OCI-LY1 (cell line): ENCODE results near the gene KRTAP10-3.

Experiments used
- H2AFZ ChIP-seq: fragments of 200-600 bp; sonication (generic), shearing (Covaris generic); 2 replicates; pipeline ENCODE4 v1.6.0; 2014; ENCODE audit warnings: antibody characterized with exemption, mild to moderate bottlenecking, low read length
- H3F3A ChIP-seq: fragments of 200-600 bp; sonication (generic), shearing (Covaris generic); 2 replicates; pipeline ENCODE4 v1.6.0; 2014; ENCODE audit warnings: mild to moderate bottlenecking, antibody characterized with exemption, low read length, moderate library complexity; ENCODE audit not compliant: insufficient read depth
- H3K27ac ChIP-seq: fragments of 200-600 bp; sonication (generic); 2 replicates; pipeline ENCODE4 v1.5.1; 2014; ENCODE audit warnings: low read length, mixed run types, mild to moderate bottlenecking, low read depth; ENCODE audit not compliant: poor library complexity, severe bottlenecking
- H3K27me3 ChIP-seq: fragments of 200-600 bp; sonication (generic); 2 replicates; pipeline ENCODE4 v1.6.0; 2014; ENCODE audit warnings: antibody characterized with exemption, mild to moderate bottlenecking, low read length, moderate library complexity; ENCODE audit not compliant: insufficient read depth
- H3K36me3 ChIP-seq: fragments of 200-600 bp; sonication (generic); 2 replicates; pipeline ENCODE4 v1.6.1; 2014; ENCODE audit warnings: mild to moderate bottlenecking, antibody characterized with exemption, low read length, moderate library complexity, mixed read lengths; ENCODE audit not compliant: insufficient read depth
- H3K4me1 ChIP-seq: fragments of 200-600 bp; sonication (generic); 2 replicates; pipeline ENCODE4 v1.5.1; 2014; ENCODE audit warnings: mild to moderate bottlenecking, low read length, moderate library complexity; ENCODE audit not compliant: insufficient read depth, severe bottlenecking
- H3K4me2 ChIP-seq: fragments of 200-600 bp; sonication (generic), shearing (Covaris generic); 2 replicates; pipeline ENCODE4 v1.6.1; 2014; ENCODE audit warnings: low read length
- H3K4me3 ChIP-seq: fragments of 200-600 bp; sonication (generic); 2 replicates; pipeline ENCODE4 v1.5.1; 2014; ENCODE audit warnings: low read length, low read depth, mild to moderate bottlenecking, mixed read lengths; ENCODE audit not compliant: poor library complexity, severe bottlenecking
- H3K79me2 ChIP-seq: fragments of 200-600 bp; shearing (Covaris generic); 2 replicates; pipeline ENCODE4 v1.6.1; 2016; ENCODE audit warnings: mixed run types, low read length, mixed read lengths; ENCODE audit not compliant: insufficient read depth
- H3K9ac ChIP-seq: fragments of 200-600 bp; sonication (generic), shearing (Covaris generic); 2 replicates; pipeline ENCODE4 v1.6.1; 2014; ENCODE audit warnings: mild to moderate bottlenecking, low read length, mixed read lengths
- H3K9me2 ChIP-seq: fragments of 200-600 bp; sonication (generic), shearing (Covaris generic); 2 replicates; pipeline ENCODE4 v1.6.1; 2014; ENCODE audit warnings: low read depth, mild to moderate bottlenecking, low read length, mixed read lengths
- H3K9me3 ChIP-seq: fragments of 200-600 bp; shearing (Covaris generic); 2 replicates; pipeline ENCODE4 v1.6.1; 2014; ENCODE audit warnings: low read length, mixed read lengths
- H4K20me1 ChIP-seq: fragments of 200-600 bp; sonication (generic), shearing (Covaris generic); 2 replicates; pipeline ENCODE4 v1.6.0; 2016; ENCODE audit warnings: mild to moderate bottlenecking, low read length; ENCODE audit not compliant: insufficient read depth
- EZH2 ChIP-seq: fragments of 200-600 bp; sonication (generic), shearing (Covaris generic); IDR thresholded peaks from 2 replicates; pipeline ENCODE4 v1.8.0; 2017; ENCODE audit warnings: borderline replicate concordance, mixed run types, mild to moderate bottlenecking, antibody characterized with exemption, low read length, moderate library complexity, mixed read lengths
- TF ChIP-seq, protein P1 (sequence below): fragments of 200-600 bp; sonication (generic), shearing (Covaris generic); IDR thresholded peaks from 2 replicates; pipeline ENCODE4 v1.5.1; 2017; ENCODE audit warnings: mild to moderate bottlenecking, antibody characterized with exemption, low read length, moderate library complexity, mixed read lengths

The KRTAP10-3 gene

DNA sequence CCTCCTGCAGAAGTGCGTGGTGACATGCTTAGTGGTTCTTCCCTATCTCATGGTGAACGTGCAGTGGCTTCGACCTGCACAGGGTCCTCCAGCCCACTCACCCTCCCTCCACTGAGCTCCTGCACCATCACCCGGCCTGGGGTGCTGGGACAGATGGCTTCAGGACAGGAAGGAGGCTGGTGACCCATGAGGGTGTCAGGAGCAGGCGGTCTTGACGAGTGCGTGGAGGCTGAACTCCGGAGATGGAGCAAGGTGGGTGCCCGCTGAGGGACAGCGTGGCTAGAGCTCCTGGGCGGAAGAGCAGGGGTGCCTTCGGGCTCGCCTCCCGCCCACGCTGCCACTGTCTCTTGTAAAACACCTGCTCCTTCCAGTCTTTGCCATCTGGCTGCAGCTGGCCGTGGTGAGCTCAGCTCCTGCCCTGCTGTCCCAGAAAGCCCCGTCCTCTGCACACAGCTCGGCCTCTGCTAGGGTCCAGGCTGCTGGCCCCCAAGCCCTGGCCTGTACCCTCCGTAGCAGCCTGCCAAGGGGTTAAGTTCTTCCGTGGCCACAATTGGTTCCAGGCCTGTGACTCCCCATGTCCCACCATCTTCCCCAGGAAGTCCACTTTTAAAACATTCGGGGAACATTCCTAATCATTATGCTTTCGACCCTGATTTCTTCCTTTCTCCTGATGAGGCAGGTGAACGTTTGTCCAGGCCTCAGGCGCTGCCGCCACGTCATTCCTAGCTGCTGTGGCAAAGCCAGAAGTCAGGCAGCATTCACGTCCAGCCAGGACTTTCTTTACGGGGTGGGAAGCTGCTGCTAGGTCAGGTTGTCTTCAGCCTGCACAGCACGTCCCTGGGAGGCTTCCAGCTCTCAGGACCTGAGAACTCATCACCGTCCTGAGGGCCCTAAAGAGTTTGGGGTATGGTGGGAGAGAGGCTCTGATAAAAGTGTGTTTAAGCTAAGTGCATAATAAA lies 26.7 kb downstream of the KRTAP10-3 start:
- H3K9me3 ChIP-seq = no peaks in the 10 kb centered on the region
- H4K20me1 ChIP-seq = no peaks in the 10 kb centered on the region
- no peak for TF ChIP-seq EZH2
- TF ChIP-seq, protein P1, sequence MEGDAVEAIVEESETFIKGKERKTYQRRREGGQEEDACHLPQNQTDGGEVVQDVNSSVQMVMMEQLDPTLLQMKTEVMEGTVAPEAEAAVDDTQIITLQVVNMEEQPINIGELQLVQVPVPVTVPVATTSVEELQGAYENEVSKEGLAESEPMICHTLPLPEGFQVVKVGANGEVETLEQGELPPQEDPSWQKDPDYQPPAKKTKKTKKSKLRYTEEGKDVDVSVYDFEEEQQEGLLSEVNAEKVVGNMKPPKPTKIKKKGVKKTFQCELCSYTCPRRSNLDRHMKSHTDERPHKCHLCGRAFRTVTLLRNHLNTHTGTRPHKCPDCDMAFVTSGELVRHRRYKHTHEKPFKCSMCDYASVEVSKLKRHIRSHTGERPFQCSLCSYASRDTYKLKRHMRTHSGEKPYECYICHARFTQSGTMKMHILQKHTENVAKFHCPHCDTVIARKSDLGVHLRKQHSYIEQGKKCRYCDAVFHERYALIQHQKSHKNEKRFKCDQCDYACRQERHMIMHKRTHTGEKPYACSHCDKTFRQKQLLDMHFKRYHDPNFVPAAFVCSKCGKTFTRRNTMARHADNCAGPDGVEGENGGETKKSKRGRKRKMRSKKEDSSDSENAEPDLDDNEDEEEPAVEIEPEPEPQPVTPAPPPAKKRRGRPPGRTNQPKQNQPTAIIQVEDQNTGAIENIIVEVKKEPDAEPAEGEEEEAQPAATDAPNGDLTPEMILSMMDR = no peak
- H3K27me3 ChIP-seq = no peaks in the 10 kb centered on the region
- no peak overlapping the region for H2AFZ ChIP-seq
- H3K4me1 ChIP-seq = no peaks in the 10 kb centered on the region
- no peak overlapping the region for H3K9ac ChIP-seq
- H3K9me2 ChIP-seq = no peaks in the 10 kb centered on the region
- H3K27ac ChIP-seq = no peak overlapping the region
- H3K36me3 ChIP-seq = no peaks in the 10 kb centered on the region
- no peak overlapping the region for H3K4me3 ChIP-seq
- no peaks in the 10 kb centered on the region for H3K79me2 ChIP-seq
- H3K4me2 ChIP-seq = no peak overlapping the region
- H3F3A ChIP-seq = no peaks in the 10 kb centered on the region

- Histone ChIP-seq H3F3A (no peaks in the 10 kb centered on the region), H3K27ac (no peak overlapping the region), H3K4me2 (no peak overlapping the region), H2AFZ (no peak overlapping the region), H3K36me3 (no peaks in the 10 kb centered on the region), H3K9me3 (no peaks in the 10 kb centered on the region), H3K79me2 (no peaks in the 10 kb centered on the region), H3K4me3 (no peak overlapping the region), H4K20me1 (no peaks in the 10 kb centered on the region), H3K9me2 (no peaks in the 10 kb centered on the region), H3K9ac (no peak overlapping the region), H3K4me1 (no peaks in the 10 kb centered on the region), H3K27me3 (no peaks in the 10 kb centered on the region)
- TF ChIP-seq EZH2 = no peak
- TF ChIP-seq, protein P1 = no peak
Observed at GRCh38 chr21:44530903-44531605, 27.5 kb downstream of the KRTAP10-3 start.

DNA sequence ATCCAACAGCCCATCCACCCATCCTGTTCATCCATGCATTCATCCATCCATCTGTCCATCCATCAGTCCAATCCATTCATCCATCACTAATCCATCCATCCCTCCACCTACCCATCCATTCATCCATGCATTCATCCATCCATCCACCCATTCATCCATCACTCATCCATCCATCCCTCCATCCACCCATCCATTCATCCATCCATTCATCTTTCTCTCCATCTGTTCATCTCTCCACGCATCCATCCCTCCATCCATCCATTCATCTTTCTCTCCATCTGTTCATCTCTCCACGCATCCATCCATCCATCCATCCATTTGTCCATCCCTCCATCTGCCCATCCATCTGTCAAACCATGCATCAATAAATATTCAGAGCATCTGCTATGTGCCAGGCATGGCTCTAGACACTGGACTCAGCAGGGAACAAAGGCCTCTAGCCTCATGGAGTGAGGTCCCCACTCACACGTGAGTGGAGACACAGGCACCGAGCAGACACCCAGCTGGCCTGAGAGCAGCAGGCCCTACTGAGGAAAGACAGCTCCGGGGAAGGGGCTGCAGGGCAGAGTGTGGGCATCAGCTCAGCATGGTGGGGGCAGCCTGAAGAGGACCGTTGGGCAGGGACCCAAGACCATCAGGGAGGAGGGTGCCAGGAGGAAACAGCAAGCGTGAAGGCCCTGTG lies 28.2 kb downstream of the KRTAP10-3 start:
- Histone ChIP-seq H4K20me1 (no peaks in the 10 kb centered on the region), H3K4me1 (no peaks in the 10 kb centered on the region), H2AFZ (no peak overlapping the region), H3K4me2 (no peak overlapping the region), H3K79me2 (no peaks in the 10 kb centered on the region), H3F3A (no peaks in the 10 kb centered on the region), H3K27ac (no peak overlapping the region), H3K9me2 (no peaks in the 10 kb centered on the region), H3K9me3 (no peaks in the 10 kb centered on the region), H3K27me3 (no peaks in the 10 kb centered on the region), H3K4me3 (no peak overlapping the region), H3K9ac (no peak overlapping the region), H3K36me3 (no peaks in the 10 kb centered on the region)
- TF ChIP-seq, protein P1 = no peak
- no peak for TF ChIP-seq EZH2
